H9 (cell line): ENCODE measurements around the gene TWSG1. TPM values are rescaled to one million over a fixed set of nuclear protein-coding genes. Genes with fewer than 3 reads are reported as not detected.
A peak's percentile ranks its signal among the peaks of the same experiment; 100 is the strongest.

Experiments used
- DNase-seq: peaks from one replicate; pipeline ENCODE4 v3.0.0-alpha.2; 2017
- H2AFZ ChIP-seq: one replicate; pipeline ENCODE4 v1.6.1; 2013; ENCODE audit warnings: mild to moderate bottlenecking, low read length, control low read depth, moderate library complexity
- H2AK5ac ChIP-seq: 2 replicates; pipeline ENCODE4 v1.6.1; 2013; ENCODE audit warnings: low read length, control low read depth, mixed read lengths; ENCODE audit not compliant: insufficient read length
- H2BK120ac ChIP-seq: one replicate; pipeline ENCODE4 v1.6.1; 2013; ENCODE audit warnings: low read depth, mild to moderate bottlenecking, low read length, control low read depth, inconsistent platforms; ENCODE audit not compliant: poor library complexity, severe bottlenecking
- H2BK12ac ChIP-seq: 2 replicates; pipeline ENCODE4 v1.6.1; 2013; ENCODE audit warnings: low read length, control low read depth, mixed read lengths, low read depth; ENCODE audit not compliant: insufficient read length
- H2BK15ac ChIP-seq: 2 replicates; pipeline ENCODE4 v1.6.1; 2013; ENCODE audit warnings: low read depth, low read length, control low read depth
- H2BK20ac ChIP-seq: one replicate; pipeline ENCODE4 v1.6.1; 2013; ENCODE audit warnings: low read depth, mild to moderate bottlenecking, low read length, control low read depth, inconsistent platforms; ENCODE audit not compliant: poor library complexity, severe bottlenecking
- H2BK5ac ChIP-seq: 2 replicates; pipeline ENCODE4 v1.6.1; 2013; ENCODE audit warnings: low read length, control low read depth, mixed read lengths; ENCODE audit not compliant: insufficient read length
- H3K14ac ChIP-seq: 2 replicates; pipeline ENCODE4 v1.6.1; 2013; ENCODE audit warnings: low read length, control low read depth; ENCODE audit not compliant: insufficient read depth
- H3K18ac ChIP-seq: 2 replicates; pipeline ENCODE4 v1.6.1; 2013; ENCODE audit warnings: low read depth, mild to moderate bottlenecking, mixed read lengths, low read length, control low read depth; ENCODE audit not compliant: insufficient read length
- H3K23ac ChIP-seq: 2 replicates; pipeline ENCODE4 v1.6.1; 2013; ENCODE audit warnings: low read length, control low read depth, mixed read lengths, low read depth; ENCODE audit not compliant: insufficient read length
- H3K23me2 ChIP-seq: 2 replicates; pipeline ENCODE4 v1.6.1; 2013; ENCODE audit warnings: low read depth, mild to moderate bottlenecking, mixed read lengths, low read length, control low read depth; ENCODE audit not compliant: insufficient read length, poor library complexity, severe bottlenecking
- H3K27ac ChIP-seq: 2 replicates; pipeline ENCODE4 v1.5.1; 2013; ENCODE audit warnings: low read length, control low read depth, mixed read lengths, low read depth; ENCODE audit not compliant: insufficient read length
- H3K27me3 ChIP-seq: 2 replicates; pipeline ENCODE4 v1.6.1; 2013; ENCODE audit warnings: low read length, control low read depth, inconsistent platforms; ENCODE audit not compliant: insufficient read depth
- H3K4ac ChIP-seq: 2 replicates; pipeline ENCODE4 v1.6.1; 2013; ENCODE audit warnings: low read depth, mild to moderate bottlenecking, control low read depth, inconsistent platforms, low read length, moderate library complexity
- H3K4me1 ChIP-seq: 2 replicates; pipeline ENCODE4 v1.6.1; 2013; ENCODE audit warnings: low read length, control low read depth, inconsistent platforms; ENCODE audit not compliant: insufficient read depth
- H3K4me2 ChIP-seq: 2 replicates; pipeline ENCODE4 v1.6.1; 2013; ENCODE audit warnings: low read length, control low read depth, mixed read lengths; ENCODE audit not compliant: insufficient read length, insufficient read depth
- H3K56ac ChIP-seq: 2 replicates; pipeline ENCODE4 v1.6.1; 2013; ENCODE audit warnings: low read depth, mild to moderate bottlenecking, mixed read lengths, low read length, control low read depth; ENCODE audit not compliant: insufficient read length
- H3K79me1 ChIP-seq: 2 replicates; pipeline ENCODE4 v1.6.1; 2013; ENCODE audit warnings: low read depth, mild to moderate bottlenecking, moderate library complexity, low read length, control low read depth, inconsistent platforms; ENCODE audit not compliant: insufficient read depth, poor library complexity, severe bottlenecking
- H3K79me2 ChIP-seq: 2 replicates; pipeline ENCODE4 v1.6.1; 2013; ENCODE audit warnings: low read length, control low read depth, inconsistent platforms; ENCODE audit not compliant: insufficient read depth
- H3K9ac ChIP-seq: 2 replicates; pipeline ENCODE4 v1.6.1; 2013; ENCODE audit warnings: low read length, control low read depth, mixed read lengths; ENCODE audit not compliant: insufficient read length; ENCODE audit errors: extremely low read depth
- H3K9me3 ChIP-seq: one replicate; pipeline ENCODE4 v1.6.1; 2013; ENCODE audit warnings: low read depth, low read length, inconsistent platforms; ENCODE audit not compliant: control insufficient read depth
- H3T11ph ChIP-seq: one replicate; pipeline ENCODE4 v1.6.1; 2013; ENCODE audit warnings: mild to moderate bottlenecking, low read length, control low read depth, inconsistent platforms
- H4K20me1 ChIP-seq: one replicate; pipeline ENCODE4 v1.6.1; 2013; ENCODE audit not compliant: control insufficient read depth, insufficient read length, insufficient read depth
- H4K5ac ChIP-seq: 2 replicates; pipeline ENCODE4 v1.6.1; 2013; ENCODE audit warnings: low read depth, mild to moderate bottlenecking, mixed read lengths, low read length, control low read depth; ENCODE audit not compliant: insufficient read length
- H4K8ac ChIP-seq: replicated peaks from 2 replicates; pipeline ENCODE4 v1.6.1; 2013; ENCODE audit warnings: low read length, control low read depth, mixed read lengths, low read depth; ENCODE audit not compliant: insufficient read length
- H4K91ac ChIP-seq: 2 replicates; pipeline ENCODE4 v1.6.1; 2013; ENCODE audit warnings: low read depth, mild to moderate bottlenecking, moderate library complexity, mixed read lengths, low read length, control low read depth; ENCODE audit not compliant: insufficient read length
- H3K27ac Mint-ChIP-seq, 3 experiments: 2 replicates in 2 of 3; 3 replicates in 1 of 3; pipeline ENCODE4 v1.8.0; 2020 to 2021; ENCODE audit warnings: mixed read lengths in 3 of 3, mild to moderate bottlenecking in 1 of 3, moderate library complexity in 1 of 3
- H3K27me3 Mint-ChIP-seq: 2 replicates; pipeline ENCODE4 v1.8.0; 2021; ENCODE audit warnings: low read depth, mild to moderate bottlenecking, moderate library complexity, mixed read lengths
- H3K36me3 Mint-ChIP-seq, 3 experiments: 2 replicates in 2 of 3; 3 replicates in 1 of 3; pipeline ENCODE4 v1.8.0; 2020 to 2021; ENCODE audit warnings: low read depth in 3 of 3, mixed read lengths in 3 of 3; ENCODE audit not compliant: insufficient read depth in 1 of 3
- H3K4me1 Mint-ChIP-seq, 2 experiments: 2 replicates each; pipeline ENCODE4 v1.8.0; 2020; ENCODE audit warnings: mixed read lengths in 2 of 2
- H3K4me3 Mint-ChIP-seq, 2 experiments: 2 replicates in 1 of 2; 3 replicates in 1 of 2; pipeline ENCODE4 v1.8.0; 2020 to 2021; ENCODE audit warnings: mild to moderate bottlenecking in 2 of 2, mixed read lengths in 2 of 2, moderate library complexity in 1 of 2
- H3K9me3 Mint-ChIP-seq, 2 experiments: 2 replicates in 1 of 2; 3 replicates in 1 of 2; pipeline ENCODE4 v1.8.0; 2020; ENCODE audit warnings: mild to moderate bottlenecking in 2 of 2, mixed read lengths in 2 of 2, moderate library complexity in 1 of 2
- WGBS: extraction: QIAGEN DNeasy Blood & Tissue Kit; methylation state at CpG from one replicate; pipeline ENCODE4 v1.1.7; 2013; ENCODE audit warnings: missing lambda C conversion rate, low lambda C conversion rate, mixed read lengths; ENCODE audit not compliant: insufficient read length; ENCODE audit errors: extremely low coverage; 5-methylcytosine and 5-hydroxymethylcytosine counted together
- total RNA-seq: library from RNA; stranded (reverse); gene quantifications from 2 replicates; pipeline ENCODE4 v1.2.1, GENCODE V29; 2021
- TF ChIP-seq, protein P1 (sequence below): fragments of 200-600 bp; sonication (generic); conservative IDR thresholded peaks from 3 replicates; pipeline ENCODE4 v1.8.0; 2021; ENCODE audit warnings: antibody characterized with exemption, mild to moderate bottlenecking

TWSG1 gene
- total RNA-seq, 1 experiment from 2014 or later: 25.7 TPM

DNA sequence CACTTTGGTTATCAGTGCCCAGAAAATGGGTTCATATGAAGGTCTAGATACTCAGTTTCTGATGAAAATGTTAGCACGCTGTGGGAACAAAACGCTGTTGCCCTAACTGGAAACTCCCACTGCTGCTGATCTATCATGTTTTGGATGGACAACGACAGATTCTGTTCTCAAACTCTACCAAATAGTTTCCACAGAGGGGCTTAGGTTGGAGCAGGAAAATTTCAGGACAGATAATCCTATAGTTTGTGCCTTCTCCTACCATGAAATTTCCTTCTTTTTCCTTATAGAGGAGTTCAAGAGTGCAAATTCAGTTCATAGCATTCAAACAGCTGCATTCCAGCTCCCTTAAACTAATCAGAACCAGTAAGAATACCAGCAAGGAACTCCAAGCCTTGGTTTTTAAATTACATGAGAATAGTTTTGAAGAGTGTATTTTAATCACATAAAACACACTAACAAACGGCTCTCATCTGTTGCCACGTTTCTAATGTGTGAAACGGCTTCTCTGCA is 82.0 kb downstream of the TWSG1 start:
- Mint-ChIP-seq H3K4me3 (no peak overlapping the region), H3K9me3 (no peaks in the 10 kb centered on the region), H3K27ac (peak overlapping the region in 1 of 3 experiments; percentile 13; a peak in 1 of 7 replicates), H3K36me3 (no peaks in the 10 kb centered on the region; a peak in 1 of 7 replicates), H3K27me3 (no peaks in the 10 kb centered on the region), H3K4me1 (peaks cover 11% of the 10 kb centered on the region in 2 experiments)
- H3K9me3 ChIP-seq: no peaks in the 10 kb centered on the region
- H3K14ac ChIP-seq: no peak overlapping the region
- H3K27ac ChIP-seq: no peak overlapping the region
- H2AFZ ChIP-seq: no peak overlapping the region
- no CpG with 5 or more reads among the region's 6 CpGs for WGBS
- no peaks in the 10 kb centered on the region for H3K4me1 ChIP-seq
- H3K23me2 ChIP-seq: no peaks in the 10 kb centered on the region
- H2BK120ac ChIP-seq: no peak overlapping the region
- H3K18ac ChIP-seq: no peak overlapping the region
- H2BK12ac ChIP-seq: no peak overlapping the region
- H3K79me1 ChIP-seq: no peaks in the 10 kb centered on the region
- no peak overlapping the region for H3K4me2 ChIP-seq
- no peak overlapping the region for H2BK20ac ChIP-seq
- peak overlapping the region; percentile 29 for H2BK5ac ChIP-seq
- H2BK15ac ChIP-seq: no peak overlapping the region
- H4K5ac ChIP-seq: no peak overlapping the region
- no peak overlapping the region for H3K23ac ChIP-seq
- H3K9ac ChIP-seq: no peak overlapping the region
- no peaks in the 10 kb centered on the region for H4K20me1 ChIP-seq
- TF ChIP-seq, protein P1, sequence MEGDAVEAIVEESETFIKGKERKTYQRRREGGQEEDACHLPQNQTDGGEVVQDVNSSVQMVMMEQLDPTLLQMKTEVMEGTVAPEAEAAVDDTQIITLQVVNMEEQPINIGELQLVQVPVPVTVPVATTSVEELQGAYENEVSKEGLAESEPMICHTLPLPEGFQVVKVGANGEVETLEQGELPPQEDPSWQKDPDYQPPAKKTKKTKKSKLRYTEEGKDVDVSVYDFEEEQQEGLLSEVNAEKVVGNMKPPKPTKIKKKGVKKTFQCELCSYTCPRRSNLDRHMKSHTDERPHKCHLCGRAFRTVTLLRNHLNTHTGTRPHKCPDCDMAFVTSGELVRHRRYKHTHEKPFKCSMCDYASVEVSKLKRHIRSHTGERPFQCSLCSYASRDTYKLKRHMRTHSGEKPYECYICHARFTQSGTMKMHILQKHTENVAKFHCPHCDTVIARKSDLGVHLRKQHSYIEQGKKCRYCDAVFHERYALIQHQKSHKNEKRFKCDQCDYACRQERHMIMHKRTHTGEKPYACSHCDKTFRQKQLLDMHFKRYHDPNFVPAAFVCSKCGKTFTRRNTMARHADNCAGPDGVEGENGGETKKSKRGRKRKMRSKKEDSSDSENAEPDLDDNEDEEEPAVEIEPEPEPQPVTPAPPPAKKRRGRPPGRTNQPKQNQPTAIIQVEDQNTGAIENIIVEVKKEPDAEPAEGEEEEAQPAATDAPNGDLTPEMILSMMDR: no peak
- H2AK5ac ChIP-seq: no peak overlapping the region
- no peak for DNase-seq
- no peak overlapping the region for H3T11ph ChIP-seq
- no peaks in the 10 kb centered on the region for H3K27me3 ChIP-seq
- H4K8ac ChIP-seq: no peak overlapping the region
- no peak overlapping the region for H4K91ac ChIP-seq
- H3K4ac ChIP-seq: no peak overlapping the region
- H3K56ac ChIP-seq: no peak overlapping the region
- no peaks in the 10 kb centered on the region for H3K79me2 ChIP-seq
